ENCODE data around the gene GPR179. TPM values are rescaled to one million over a fixed set of nuclear protein-coding genes. Genes with fewer than 3 reads are reported as not detected.
A peak's percentile ranks its signal among the peaks of the same experiment; 100 is the strongest.

The GPR179 gene
- total RNA-seq, 2 donors from 2014 or later: not detected

DNA sequence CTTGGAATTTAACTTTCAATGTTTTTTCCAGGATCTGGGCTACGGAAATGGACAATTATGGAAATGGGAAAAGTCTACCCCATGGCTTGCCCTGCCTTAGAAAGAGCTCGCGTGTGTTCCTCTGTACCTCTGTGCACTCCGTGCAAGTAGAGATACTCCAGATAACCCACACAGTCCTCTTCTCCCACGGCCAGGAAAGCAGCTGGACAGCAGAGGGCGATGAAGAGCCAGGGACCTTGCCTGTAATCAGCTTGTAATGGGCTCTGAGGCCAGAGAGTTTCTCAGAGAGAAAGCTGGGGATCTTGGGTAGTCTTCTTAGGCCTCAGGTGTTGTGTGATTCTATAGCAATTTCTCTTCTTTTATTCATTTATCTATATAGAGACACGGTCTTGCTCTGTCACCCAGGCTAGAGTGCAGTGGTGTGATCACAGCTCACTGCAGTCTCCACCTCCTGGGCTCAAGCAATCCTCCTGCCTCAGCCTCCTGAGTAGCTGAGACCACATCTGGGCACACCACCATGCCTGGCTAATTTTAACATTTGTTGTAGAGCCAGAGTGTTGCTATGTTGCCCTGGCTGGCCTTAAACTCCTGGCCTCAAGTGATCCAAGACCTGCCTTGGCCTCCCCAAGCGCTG lies 5.5 kb upstream of the GPR179 start:
- WGBS, 2 experiments (ENCODE audit: insufficient coverage in 1 of 2, insufficient read length in 1 of 2): 17 to 23% methylated on average over 7 to 8 of the region's 8 CpGs
- peaks cover 6% of the 10 kb centered on the region for H3K4me1 ChIP-seq (ENCODE audit: control insufficient read depth, insufficient read depth, low read length)
- H3K36me3 Mint-ChIP-seq (ENCODE audit: low read depth): no peaks in the 10 kb centered on the region
- H3K4me1 Mint-ChIP-seq: peaks cover 30% of the 10 kb centered on the region
- no peaks in the 10 kb centered on the region for H3K9me3 ChIP-seq (ENCODE audit: control insufficient read depth, low read length)
- H3K9me3 Mint-ChIP-seq: no peaks in the 10 kb centered on the region
- no peak overlapping the region for H3K4me3 ChIP-seq (ENCODE audit: low read length)
- TF ChIP-seq, protein P1, sequence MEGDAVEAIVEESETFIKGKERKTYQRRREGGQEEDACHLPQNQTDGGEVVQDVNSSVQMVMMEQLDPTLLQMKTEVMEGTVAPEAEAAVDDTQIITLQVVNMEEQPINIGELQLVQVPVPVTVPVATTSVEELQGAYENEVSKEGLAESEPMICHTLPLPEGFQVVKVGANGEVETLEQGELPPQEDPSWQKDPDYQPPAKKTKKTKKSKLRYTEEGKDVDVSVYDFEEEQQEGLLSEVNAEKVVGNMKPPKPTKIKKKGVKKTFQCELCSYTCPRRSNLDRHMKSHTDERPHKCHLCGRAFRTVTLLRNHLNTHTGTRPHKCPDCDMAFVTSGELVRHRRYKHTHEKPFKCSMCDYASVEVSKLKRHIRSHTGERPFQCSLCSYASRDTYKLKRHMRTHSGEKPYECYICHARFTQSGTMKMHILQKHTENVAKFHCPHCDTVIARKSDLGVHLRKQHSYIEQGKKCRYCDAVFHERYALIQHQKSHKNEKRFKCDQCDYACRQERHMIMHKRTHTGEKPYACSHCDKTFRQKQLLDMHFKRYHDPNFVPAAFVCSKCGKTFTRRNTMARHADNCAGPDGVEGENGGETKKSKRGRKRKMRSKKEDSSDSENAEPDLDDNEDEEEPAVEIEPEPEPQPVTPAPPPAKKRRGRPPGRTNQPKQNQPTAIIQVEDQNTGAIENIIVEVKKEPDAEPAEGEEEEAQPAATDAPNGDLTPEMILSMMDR (conservative IDR thresholded peaks at IDR 0.05): peak; percentile 95
- H3K27me3 ChIP-seq (ENCODE audit: control insufficient read depth, insufficient read depth, low read length, poor library complexity, severe bottlenecking): peaks cover 10% of the 10 kb centered on the region
- H3K4me3 Mint-ChIP-seq: no peak overlapping the region
- no peaks in the 10 kb centered on the region for H3K27me3 Mint-ChIP-seq (ENCODE audit: insufficient read depth)
- DNase-seq: peak; percentile 98
- peak overlapping the region; percentile 90 for H3K27ac Mint-ChIP-seq
- no peaks in the 10 kb centered on the region for H3K36me3 ChIP-seq (ENCODE audit: control insufficient read depth, insufficient read depth, low read length)
- no peak overlapping the region for H3K27ac ChIP-seq (ENCODE audit: low read depth, low read length)
- no peak overlapping the region for H3K9ac ChIP-seq (ENCODE audit: extremely low read depth, low read length, poor library complexity, severe bottlenecking)

DNA sequence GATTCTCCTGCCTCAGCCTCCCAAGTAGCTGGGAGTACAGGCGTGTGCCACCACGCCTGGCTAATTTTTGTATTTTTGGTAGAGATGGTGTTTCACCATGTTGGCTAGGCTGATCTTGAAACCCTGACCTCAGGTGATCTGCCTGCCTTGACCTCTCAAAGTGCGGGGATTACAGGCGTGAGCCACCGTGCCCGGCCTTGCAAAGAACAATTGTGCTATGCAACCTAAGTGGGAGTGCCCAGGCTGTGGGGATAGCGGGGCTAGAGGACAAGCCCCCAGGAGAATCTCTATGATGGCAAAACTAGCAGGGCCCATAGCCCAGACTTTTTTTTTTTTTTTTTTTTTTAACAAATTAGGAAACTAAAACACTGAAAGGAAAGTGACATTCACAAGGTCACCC lies 2.0 kb upstream of the GPR179 start:
- Histone ChIP-seq H3K36me3 (ENCODE audit: control insufficient read depth, insufficient read depth, low read length) (no peaks in the 10 kb centered on the region), H3K27ac (ENCODE audit: low read depth, low read length) (no peak overlapping the region), H3K4me3 (ENCODE audit: low read length) (no peak overlapping the region), H3K9ac (ENCODE audit: extremely low read depth, low read length, poor library complexity, severe bottlenecking) (no peak overlapping the region), H3K27me3 (ENCODE audit: control insufficient read depth, insufficient read depth, low read length, poor library complexity, severe bottlenecking) (no peaks in the 10 kb centered on the region), H3K9me3 (ENCODE audit: control insufficient read depth, low read length) (no peaks in the 10 kb centered on the region), H3K4me1 (ENCODE audit: control insufficient read depth, insufficient read depth, low read length) (peaks cover 11% of the 10 kb centered on the region)
- no peak overlapping the region for H3K4me3 Mint-ChIP-seq
- H3K27me3 Mint-ChIP-seq (ENCODE audit: insufficient read depth): no peaks in the 10 kb centered on the region
- no peak for DNase-seq
- TF ChIP-seq, protein P1 (conservative IDR thresholded peaks at IDR 0.05): no peak
- H3K27ac Mint-ChIP-seq: no peak overlapping the region
- H3K4me1 Mint-ChIP-seq: peaks cover 25% of the 10 kb centered on the region
- WGBS, 2 experiments (ENCODE audit: insufficient coverage in 1 of 2, insufficient read length in 1 of 2): 94 to 98% methylated on average over 5 to 7 of the region's 7 CpGs
- H3K36me3 Mint-ChIP-seq (ENCODE audit: low read depth): no peaks in the 10 kb centered on the region
- no peaks in the 10 kb centered on the region for H3K9me3 Mint-ChIP-seq

DNA sequence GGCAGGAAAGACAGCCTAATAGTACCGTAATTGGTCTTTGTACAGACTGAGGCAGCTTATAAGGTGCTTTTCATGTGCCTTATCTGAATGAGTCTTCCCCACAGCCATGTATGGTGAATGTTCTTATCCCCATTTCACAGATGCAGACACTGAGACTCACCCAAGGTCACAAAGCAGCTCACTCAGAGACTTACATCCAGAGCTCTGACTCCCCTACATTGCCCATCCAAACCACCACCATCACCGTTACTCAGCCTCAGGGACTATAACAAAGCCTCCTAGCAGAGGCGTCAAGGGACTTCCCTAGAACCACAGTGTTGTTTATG lies 627 bp upstream of the GPR179 start:
- Histone ChIP-seq H3K27ac (ENCODE audit: low read depth, low read length) (no peak overlapping the region), H3K36me3 (ENCODE audit: control insufficient read depth, insufficient read depth, low read length) (no peaks in the 10 kb centered on the region), H3K27me3 (ENCODE audit: control insufficient read depth, insufficient read depth, low read length, poor library complexity, severe bottlenecking) (no peaks in the 10 kb centered on the region), H3K4me3 (ENCODE audit: low read length) (no peak overlapping the region), H3K4me1 (ENCODE audit: control insufficient read depth, insufficient read depth, low read length) (peaks cover 5% of the 10 kb centered on the region), H3K9me3 (ENCODE audit: control insufficient read depth, low read length) (no peaks in the 10 kb centered on the region), H3K9ac (ENCODE audit: extremely low read depth, low read length, poor library complexity, severe bottlenecking) (no peak overlapping the region)
- TF ChIP-seq, protein P1 (conservative IDR thresholded peaks at IDR 0.05): no peak
- WGBS, 2 experiments (ENCODE audit: insufficient coverage in 1 of 2, insufficient read length in 1 of 2): 93 to 100% methylated on average over 1 to 3 of the region's 3 CpGs
- H3K36me3 Mint-ChIP-seq (ENCODE audit: low read depth): no peaks in the 10 kb centered on the region
- no peak for DNase-seq
- H3K9me3 Mint-ChIP-seq: no peaks in the 10 kb centered on the region
- no peak overlapping the region for H3K4me3 Mint-ChIP-seq
- H3K4me1 Mint-ChIP-seq: peaks cover 12% of the 10 kb centered on the region
- no peaks in the 10 kb centered on the region for H3K27me3 Mint-ChIP-seq (ENCODE audit: insufficient read depth)
- no peak overlapping the region for H3K27ac Mint-ChIP-seq

Data from endodermal cell (in vitro differentiated cells).